Trophoblast cell (in vitro differentiated cells and primary cell): ENCODE results near the gene MTUS2.

Source experiments
- DNase-seq, 2 donors: peaks; one replicate each; pipeline ENCODE4 v3.0.0-alpha.2; 2016
- H2AFZ ChIP-seq: 2 replicates; pipeline ENCODE4 v1.6.1; 2013; ENCODE audit warnings: low read length, moderate library complexity, mild to moderate bottlenecking; ENCODE audit not compliant: insufficient read depth, poor library complexity
- H2AK5ac ChIP-seq: 2 replicates; pipeline ENCODE4 v1.6.1; 2013; ENCODE audit warnings: mild to moderate bottlenecking, low read length
- H2BK120ac ChIP-seq: 2 replicates; pipeline ENCODE4 v1.6.1; 2013; ENCODE audit warnings: low read length, mild to moderate bottlenecking, moderate library complexity; ENCODE audit not compliant: insufficient read depth, poor library complexity
- H2BK12ac ChIP-seq: 2 replicates; pipeline ENCODE4 v1.6.1; 2013; ENCODE audit warnings: mild to moderate bottlenecking, low read length, moderate library complexity
- H2BK5ac ChIP-seq: 2 replicates; pipeline ENCODE4 v1.6.1; 2013; ENCODE audit warnings: low read length, low read depth, moderate library complexity, mild to moderate bottlenecking; ENCODE audit not compliant: poor library complexity
- H3K14ac ChIP-seq: 2 replicates; pipeline ENCODE4 v1.6.1; 2013; ENCODE audit warnings: mild to moderate bottlenecking, low read length
- H3K18ac ChIP-seq: 2 replicates; pipeline ENCODE4 v1.6.1; 2013; ENCODE audit warnings: mild to moderate bottlenecking, low read length
- H3K23ac ChIP-seq: 2 replicates; pipeline ENCODE4 v1.6.1; 2013; ENCODE audit warnings: low read length
- H3K27ac ChIP-seq: 2 replicates; pipeline ENCODE4 v1.5.1; 2013; ENCODE audit warnings: low read depth, mild to moderate bottlenecking, inconsistent platforms, low read length, moderate library complexity
- H3K27me3 ChIP-seq: 2 replicates; pipeline ENCODE4 v1.6.1; 2013; ENCODE audit warnings: inconsistent platforms, mild to moderate bottlenecking, low read length, moderate library complexity; ENCODE audit not compliant: insufficient read depth
- H3K36me3 ChIP-seq, 2 experiments: 1 replicate in 1 of 2; 2 replicates in 1 of 2; pipeline ENCODE4 v1.6.1; 2013; ENCODE audit warnings: low read length in 2 of 2, mild to moderate bottlenecking in 2 of 2, moderate library complexity in 1 of 2; ENCODE audit not compliant: insufficient read depth in 2 of 2, control insufficient read depth in 1 of 2
- H3K4ac ChIP-seq: 2 replicates; pipeline ENCODE4 v1.6.1; 2013; ENCODE audit warnings: low read depth, mild to moderate bottlenecking, low read length, moderate library complexity
- H3K4me1 ChIP-seq, 2 experiments: 1 replicate in 1 of 2; 2 replicates in 1 of 2; pipeline ENCODE4 v1.6.1; 2013; ENCODE audit warnings: low read length in 2 of 2, mild to moderate bottlenecking in 2 of 2, moderate library complexity in 1 of 2; ENCODE audit not compliant: insufficient read depth in 2 of 2, control insufficient read depth in 1 of 2
- H3K4me2 ChIP-seq: 2 replicates; pipeline ENCODE4 v1.6.1; 2013; ENCODE audit warnings: inconsistent platforms, mild to moderate bottlenecking, low read length, moderate library complexity
- H3K4me3 ChIP-seq: 2 replicates; pipeline ENCODE4 v1.5.1; 2013; ENCODE audit warnings: mild to moderate bottlenecking, low read depth, low read length, inconsistent platforms
- H3K79me1 ChIP-seq: one replicate; pipeline ENCODE4 v1.6.1; 2013; ENCODE audit warnings: low read length
- H3K79me2 ChIP-seq: 2 replicates; pipeline ENCODE4 v1.6.1; 2013; ENCODE audit warnings: low read length, mild to moderate bottlenecking; ENCODE audit not compliant: control insufficient read depth, insufficient read depth, poor library complexity
- H3K9ac ChIP-seq: 2 replicates; pipeline ENCODE4 v1.6.1; 2013; ENCODE audit warnings: mild to moderate bottlenecking, low read length
- H3K9me3 ChIP-seq: 2 replicates; pipeline ENCODE4 v1.6.1; 2013; ENCODE audit warnings: low read depth, mild to moderate bottlenecking, control low read depth, inconsistent platforms, low read length; ENCODE audit not compliant: insufficient read depth
- H4K12ac ChIP-seq: 2 replicates; pipeline ENCODE4 v1.6.1; 2013; ENCODE audit warnings: low read depth, mild to moderate bottlenecking, low read length, moderate library complexity
- H4K8ac ChIP-seq: 2 replicates; pipeline ENCODE4 v1.6.1; 2013; ENCODE audit warnings: low read depth, mild to moderate bottlenecking, low read length, moderate library complexity
- H4K91ac ChIP-seq: one replicate; pipeline ENCODE4 v1.6.1; 2013; ENCODE audit warnings: low read depth, mild to moderate bottlenecking, low read length, moderate library complexity
- WGBS: extraction: QIAGEN DNeasy Blood & Tissue Kit; methylation state at CpG from one replicate; pipeline ENCODE4 v1.1.7; 2013; ENCODE audit warnings: missing lambda C conversion rate; ENCODE audit not compliant: insufficient read length, insufficient coverage; ENCODE audit errors: extremely low coverage; 5-methylcytosine and 5-hydroxymethylcytosine counted together

Gene MTUS2

DNA sequence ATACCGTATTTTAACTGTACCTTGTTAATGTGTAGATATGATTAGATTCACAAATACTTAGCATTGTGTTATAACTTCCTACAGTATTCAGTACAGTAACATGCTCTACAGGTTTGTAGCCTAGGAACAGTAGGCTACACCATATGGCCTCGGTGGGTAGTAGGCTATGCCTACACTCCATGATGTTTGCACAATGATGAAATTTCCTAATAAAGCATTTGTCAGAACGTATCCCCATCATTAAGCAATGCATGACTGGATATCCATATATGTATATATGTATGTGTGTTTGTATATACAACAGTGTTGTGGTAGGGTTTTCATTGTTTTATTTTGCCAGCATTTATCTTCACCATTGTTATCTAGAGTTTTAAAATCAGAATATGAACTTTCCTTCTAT, 655.9 kb downstream of the MTUS2 start:
- no peak overlapping the region for H3K14ac ChIP-seq
- H4K91ac ChIP-seq, result no peak overlapping the region
- DNase-seq, result no peak
- no peak overlapping the region for H2BK5ac ChIP-seq
- no peaks in the 10 kb centered on the region for H3K79me2 ChIP-seq
- H3K9me3 ChIP-seq, result no peaks in the 10 kb centered on the region
- no peak overlapping the region for H3K18ac ChIP-seq
- no peak overlapping the region for H4K8ac ChIP-seq
- H2AK5ac ChIP-seq, result no peak overlapping the region
- H2AFZ ChIP-seq, result no peak overlapping the region
- H3K9ac ChIP-seq, result no peak overlapping the region
- no peak overlapping the region for H3K27ac ChIP-seq
- no peaks in the 10 kb centered on the region for H3K36me3 ChIP-seq
- H3K4me2 ChIP-seq, result no peak overlapping the region
- no peak overlapping the region for H2BK120ac ChIP-seq
- no peaks in the 10 kb centered on the region for H3K27me3 ChIP-seq
- no peak overlapping the region for H3K4me3 ChIP-seq
- no peaks in the 10 kb centered on the region for H3K79me1 ChIP-seq
- no peak overlapping the region for H3K23ac ChIP-seq
- no peaks in the 10 kb centered on the region for H3K4me1 ChIP-seq
- no peak overlapping the region for H3K4ac ChIP-seq
- WGBS, result no CpG with 5 or more reads among the region's 3 CpGs
- no peak overlapping the region for H4K12ac ChIP-seq
- H2BK12ac ChIP-seq, result no peak overlapping the region

DNA sequence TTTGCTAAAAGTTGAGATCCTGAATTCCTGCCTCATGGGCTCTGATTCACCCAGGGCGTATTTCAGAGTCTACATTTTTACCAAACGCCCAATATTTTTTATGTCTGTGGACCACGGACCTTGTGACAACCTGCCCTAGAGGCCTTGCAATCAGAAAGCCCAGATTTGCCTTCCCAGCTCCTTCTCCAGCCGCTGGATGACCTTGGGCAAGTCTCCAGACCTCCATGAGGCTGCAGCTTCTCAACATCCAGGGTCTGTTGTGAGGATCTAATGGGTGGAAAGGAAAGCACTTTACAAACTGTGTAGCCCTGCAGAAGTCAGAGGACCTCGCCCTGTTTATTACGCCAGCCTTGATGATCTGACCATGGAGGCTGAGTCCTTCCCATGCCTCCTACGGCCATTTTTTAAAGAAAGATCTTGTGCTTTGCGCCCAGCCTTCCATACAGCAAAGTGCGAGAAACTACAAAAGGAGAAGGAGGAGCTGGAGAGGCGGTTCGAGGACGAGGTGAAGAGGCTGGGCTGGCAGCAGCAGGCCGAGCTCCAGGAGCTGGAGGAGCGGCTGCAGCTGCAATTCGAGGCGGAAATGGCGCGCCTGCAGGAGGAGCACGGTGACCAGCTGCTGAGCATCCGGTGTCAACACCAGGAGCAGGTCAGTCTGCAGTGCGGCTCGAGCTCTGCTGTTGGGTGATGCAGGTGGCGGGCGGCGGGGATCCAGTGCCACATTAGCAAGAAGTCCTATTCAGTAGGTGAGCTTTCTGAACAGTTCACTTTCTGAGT, 659.8 kb downstream of the MTUS2 start:
- Histone ChIP-seq H2BK5ac (no peak overlapping the region), H3K27me3 (no peaks in the 10 kb centered on the region), H2BK12ac (no peak overlapping the region), H4K91ac (no peak overlapping the region), H3K9ac (no peak overlapping the region), H4K12ac (no peak overlapping the region), H3K18ac (no peak overlapping the region), H3K4me3 (no peak overlapping the region), H2BK120ac (no peak overlapping the region), H4K8ac (no peak overlapping the region), H3K9me3 (no peaks in the 10 kb centered on the region), H3K14ac (no peak overlapping the region), H3K4me1 (no peaks in the 10 kb centered on the region), H3K27ac (no peak overlapping the region), H2AK5ac (no peak overlapping the region), H3K36me3 (peaks cover 0 to 8% of the 10 kb centered on the region in 2 experiments), H3K23ac (no peak overlapping the region), H3K79me2 (no peaks in the 10 kb centered on the region), H3K4ac (no peak overlapping the region), H3K79me1 (no peaks in the 10 kb centered on the region), H3K4me2 (no peak overlapping the region), H2AFZ (no peak overlapping the region)
- DNase-seq, result peak in 1 of 2 donors; percentile 39
- no CpG with 5 or more reads among the region's 25 CpGs for WGBS

DNA sequence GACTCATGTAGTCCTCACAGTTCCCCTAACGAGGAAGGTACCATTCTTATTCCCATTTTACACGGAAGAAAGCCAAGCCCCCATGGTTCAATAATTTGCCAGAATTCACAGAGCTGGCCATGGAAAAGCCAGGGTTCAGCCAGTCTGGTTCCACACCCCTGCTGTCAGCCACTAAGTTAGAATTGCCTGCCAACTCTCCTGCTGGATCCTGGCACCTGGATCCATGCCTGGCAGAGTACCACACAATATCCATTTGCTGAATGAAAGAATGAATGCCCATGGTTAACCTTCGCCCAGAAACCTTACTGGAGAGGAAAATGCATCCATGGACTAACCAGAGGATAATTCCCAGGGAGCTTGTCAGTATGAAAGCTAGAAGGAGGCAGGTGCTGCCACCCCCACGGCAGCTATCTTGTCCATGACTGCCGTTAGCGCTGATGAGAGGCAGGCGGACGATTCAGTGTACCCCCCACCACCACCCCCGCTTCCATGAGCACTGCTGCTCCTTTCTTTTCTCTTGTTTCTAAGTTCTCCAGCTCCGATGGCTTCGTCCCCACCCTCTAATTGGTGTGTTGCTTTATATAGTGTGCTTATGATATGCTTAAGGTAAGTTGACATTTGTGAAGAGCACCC, 660.9 kb downstream of the MTUS2 start:
- H3K79me1 ChIP-seq, result no peaks in the 10 kb centered on the region

GRCh38 chr13:29481603-29482002, 661.5 kb downstream of the MTUS2 start:
- no peak overlapping the region for H4K12ac ChIP-seq
- H2BK5ac ChIP-seq, result no peak overlapping the region
- no peak overlapping the region for H3K27ac ChIP-seq
- H4K91ac ChIP-seq, result no peak overlapping the region
- H2AFZ ChIP-seq, result no peak overlapping the region
- no peak overlapping the region for H4K8ac ChIP-seq
- H2BK120ac ChIP-seq, result no peak overlapping the region
- no peaks in the 10 kb centered on the region for H3K4me1 ChIP-seq
- no peaks in the 10 kb centered on the region for H3K9me3 ChIP-seq
- H3K9ac ChIP-seq, result no peak overlapping the region
- DNase-seq, result no peak
- no peak overlapping the region for H3K14ac ChIP-seq
- H3K4me3 ChIP-seq, result no peak overlapping the region
- H3K79me2 ChIP-seq, result no peaks in the 10 kb centered on the region
- H3K4ac ChIP-seq, result no peak overlapping the region
- H3K18ac ChIP-seq, result no peak overlapping the region
- WGBS, result no CpG with 5 or more reads among the region's 5 CpGs
- no peak overlapping the region for H3K4me2 ChIP-seq
- no peaks in the 10 kb centered on the region for H3K79me1 ChIP-seq
- H3K36me3 ChIP-seq, result peaks cover 0 to 8% of the 10 kb centered on the region in 2 experiments
- no peak overlapping the region for H2BK12ac ChIP-seq
- H3K23ac ChIP-seq, result no peak overlapping the region
- no peaks in the 10 kb centered on the region for H3K27me3 ChIP-seq
- H2AK5ac ChIP-seq, result no peak overlapping the region

More for the DNA sequence above, 660.9 kb downstream of the MTUS2 start:
- no peak overlapping the region for H4K12ac ChIP-seq
- no peak overlapping the region for H2AK5ac ChIP-seq
- no peak overlapping the region for H2BK12ac ChIP-seq
- H3K27ac ChIP-seq, result no peak overlapping the region
- H3K23ac ChIP-seq, result no peak overlapping the region
- no peaks in the 10 kb centered on the region for H3K4me1 ChIP-seq
- H3K4me2 ChIP-seq, result no peak overlapping the region
- no peak overlapping the region for H2BK5ac ChIP-seq
- H3K9me3 ChIP-seq, result no peaks in the 10 kb centered on the region
- no peaks in the 10 kb centered on the region for H3K79me2 ChIP-seq
- H3K9ac ChIP-seq, result no peak overlapping the region
- H3K4me3 ChIP-seq, result no peak overlapping the region
- no peak for DNase-seq
- H2BK120ac ChIP-seq, result no peak overlapping the region
- no peak overlapping the region for H3K18ac ChIP-seq
- H4K8ac ChIP-seq, result no peak overlapping the region
- no peaks in the 10 kb centered on the region for H3K27me3 ChIP-seq
- H2AFZ ChIP-seq, result no peak overlapping the region
- H4K91ac ChIP-seq, result no peak overlapping the region
- WGBS, result no CpG with 5 or more reads among the region's 11 CpGs
- H3K4ac ChIP-seq, result no peak overlapping the region
- peaks cover 0 to 8% of the 10 kb centered on the region in 2 experiments for H3K36me3 ChIP-seq
- H3K14ac ChIP-seq, result no peak overlapping the region
